Measurements from ENCODE around the gene ZNF337. TPM values are rescaled to one million over a fixed set of nuclear protein-coding genes. Genes with fewer than 3 reads are reported as not detected.

Gene ZNF337
- 12.5 TPM for polyA plus RNA-seq (2013, experiment 1 of 2)
- polyA plus RNA-seq (2013, experiment 2 of 2), result 11.3 TPM

DNA sequence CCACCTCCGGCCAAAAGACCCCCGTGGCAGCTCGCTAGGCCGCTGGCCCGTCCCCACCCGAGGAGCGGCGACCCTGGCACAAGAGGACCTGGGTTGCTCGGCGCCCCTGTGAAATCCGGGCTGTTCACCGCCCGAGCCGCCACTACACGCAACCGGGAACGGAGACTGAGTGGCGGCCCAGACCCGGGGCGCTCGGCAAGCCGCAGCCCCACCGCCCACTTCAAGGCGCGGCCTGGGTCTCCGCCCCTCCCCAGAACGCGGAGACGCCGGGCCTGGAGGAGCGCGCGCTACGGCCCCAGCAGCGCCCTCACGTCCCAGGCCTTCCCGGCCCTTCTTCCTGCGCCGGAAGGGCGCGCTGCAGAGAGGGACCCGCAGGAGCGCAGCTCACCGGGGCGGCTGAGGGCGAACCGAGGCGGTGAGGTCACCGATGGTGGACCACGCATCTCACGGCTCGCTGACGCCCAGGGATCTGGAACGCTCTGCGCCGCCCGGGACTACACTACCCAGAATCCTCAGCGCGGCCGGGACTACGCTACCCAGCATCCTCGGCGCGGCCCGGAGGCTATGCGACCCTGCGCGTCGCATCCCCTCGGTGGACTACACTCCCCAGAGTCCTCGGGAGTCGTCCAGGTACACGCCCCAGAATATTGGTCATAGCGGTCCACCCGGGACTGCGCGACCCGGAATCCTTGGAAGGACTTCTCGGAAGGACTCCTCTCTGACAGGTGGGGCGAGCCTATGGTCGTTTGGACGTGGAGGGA is at the start of gene ZNF337:
Gene ZNF337 (minus strand): TSS at position 483 of the 761 bp plus-strand sequence. CDS start 10,436 bp downstream, outside the sequence.
- Histone ChIP-seq H3K27ac (ENCODE audit: low read depth, low read length, severe bottlenecking) (peak within 1 kb of the TSS; percentile 96), H3K4me3 (ENCODE audit: extremely low read depth, insufficient read depth, low read length, poor library complexity, severe bottlenecking) (peak within 1 kb of the TSS; percentile 86)
- 0% methylated on average over 44 to 72 of the region's 82 CpGs for WGBS, 2 experiments (ENCODE audit: insufficient coverage in 2 of 2)

DNA sequence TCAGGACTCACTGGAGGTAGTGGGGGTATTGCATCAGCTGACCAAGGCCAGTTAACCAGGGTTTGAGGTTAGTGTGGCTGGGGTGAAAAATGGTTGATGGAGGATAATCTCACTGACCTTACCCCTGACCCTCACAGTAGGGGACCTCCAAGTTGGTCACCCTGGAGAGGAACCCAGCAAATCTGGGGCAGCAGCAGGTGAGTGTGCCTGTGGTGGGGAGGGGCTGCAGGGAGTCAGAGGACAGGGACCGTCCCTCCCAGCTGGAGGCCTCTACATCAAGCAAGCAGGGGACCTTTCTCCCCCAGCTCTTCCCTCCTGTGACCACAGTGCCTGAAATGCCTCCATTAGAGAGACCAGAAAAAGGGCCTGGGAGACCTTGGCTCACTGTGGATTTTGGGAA is 49.1 kb upstream of the ZNF337 start:
- H3K27ac ChIP-seq (ENCODE audit: low read depth, low read length, severe bottlenecking), result no peak overlapping the region
- no CpG with 5 or more reads among the region's 1 CpG for WGBS, 2 experiments (ENCODE audit: insufficient coverage in 2 of 2)
- H3K9me3 ChIP-seq (ENCODE audit: control insufficient read depth, low read length), result no peaks in the 10 kb centered on the region
- no peaks in the 10 kb centered on the region for H3K4me1 ChIP-seq (ENCODE audit: control insufficient read depth, insufficient read depth, low read length, poor library complexity, severe bottlenecking)
- H3K4me3 ChIP-seq (ENCODE audit: extremely low read depth, insufficient read depth, low read length, poor library complexity, severe bottlenecking), result no peak overlapping the region
- no peaks in the 10 kb centered on the region for H3K36me3 ChIP-seq (ENCODE audit: control insufficient read depth, insufficient read depth, low read length)

More for the DNA sequence above, at the start of gene ZNF337:
- no peaks in the 10 kb centered on the region for H3K4me1 ChIP-seq (ENCODE audit: control insufficient read depth, insufficient read depth, low read length, poor library complexity, severe bottlenecking)
- peaks cover 28% of the 10 kb centered on the region for H3K36me3 ChIP-seq (ENCODE audit: control insufficient read depth, insufficient read depth, low read length)
- H3K9me3 ChIP-seq (ENCODE audit: control insufficient read depth, low read length), result no peaks in the 10 kb centered on the region

DNA sequence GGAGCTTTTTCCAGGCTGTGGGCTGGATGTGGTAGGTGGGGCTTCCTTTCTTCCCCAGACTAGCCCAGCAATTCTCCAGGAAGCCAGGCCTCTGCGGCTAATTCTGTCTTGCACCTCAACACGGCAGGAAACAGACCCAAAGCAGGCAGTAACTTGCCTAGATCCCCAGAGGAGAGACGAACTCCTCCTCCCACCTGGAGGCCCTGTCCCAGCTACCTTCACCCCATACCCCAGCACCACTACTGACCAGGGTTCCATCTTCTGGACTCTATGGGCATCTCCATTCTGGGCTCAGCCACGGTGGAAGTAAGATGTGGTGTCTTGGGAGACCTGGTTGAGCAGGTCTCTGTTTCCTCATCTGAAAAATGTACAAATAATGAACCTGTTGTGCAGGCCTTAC is 48.4 kb upstream of the ZNF337 start:
- Histone ChIP-seq H3K4me1 (ENCODE audit: control insufficient read depth, insufficient read depth, low read length, poor library complexity, severe bottlenecking) (no peaks in the 10 kb centered on the region), H3K4me3 (ENCODE audit: extremely low read depth, insufficient read depth, low read length, poor library complexity, severe bottlenecking) (no peak overlapping the region), H3K9me3 (ENCODE audit: control insufficient read depth, low read length) (no peaks in the 10 kb centered on the region), H3K27ac (ENCODE audit: low read depth, low read length, severe bottlenecking) (no peak overlapping the region), H3K36me3 (ENCODE audit: control insufficient read depth, insufficient read depth, low read length) (no peaks in the 10 kb centered on the region)
- WGBS, 2 experiments (ENCODE audit: insufficient coverage in 2 of 2), result 65% methylated on average over 2 of the region's 4 CpGs; no CpG with 5 or more reads in 1 of the 2 experiments

DNA sequence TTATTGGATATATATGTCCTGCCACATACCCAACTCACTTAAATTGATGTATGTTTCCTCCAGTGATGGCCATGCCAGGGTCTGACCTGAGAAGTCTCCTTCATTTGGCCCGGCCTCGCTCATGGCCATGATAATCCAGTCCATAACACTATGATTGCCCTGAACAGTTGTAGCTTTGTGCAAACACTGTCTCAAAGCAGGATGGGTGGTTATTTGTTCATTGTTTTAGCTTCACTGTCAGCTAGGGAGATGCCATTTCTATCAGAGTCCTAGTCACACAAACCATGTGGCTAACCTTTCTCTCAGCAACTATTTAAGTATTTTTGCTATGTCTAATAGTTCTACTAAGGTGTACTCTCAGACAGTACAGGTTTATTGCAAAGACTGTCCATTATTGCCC is 47.6 kb upstream of the ZNF337 start:
- no peaks in the 10 kb centered on the region for H3K9me3 ChIP-seq (ENCODE audit: control insufficient read depth, low read length)
- no peaks in the 10 kb centered on the region for H3K4me1 ChIP-seq (ENCODE audit: control insufficient read depth, insufficient read depth, low read length, poor library complexity, severe bottlenecking)
- WGBS, 2 experiments (ENCODE audit: insufficient coverage in 2 of 2), result 83 to 100% methylated on average over 1 to 2 of the region's 2 CpGs
- H3K27ac ChIP-seq (ENCODE audit: low read depth, low read length, severe bottlenecking), result no peak overlapping the region
- no peaks in the 10 kb centered on the region for H3K36me3 ChIP-seq (ENCODE audit: control insufficient read depth, insufficient read depth, low read length)
- H3K4me3 ChIP-seq (ENCODE audit: extremely low read depth, insufficient read depth, low read length, poor library complexity, severe bottlenecking), result no peak overlapping the region

DNA sequence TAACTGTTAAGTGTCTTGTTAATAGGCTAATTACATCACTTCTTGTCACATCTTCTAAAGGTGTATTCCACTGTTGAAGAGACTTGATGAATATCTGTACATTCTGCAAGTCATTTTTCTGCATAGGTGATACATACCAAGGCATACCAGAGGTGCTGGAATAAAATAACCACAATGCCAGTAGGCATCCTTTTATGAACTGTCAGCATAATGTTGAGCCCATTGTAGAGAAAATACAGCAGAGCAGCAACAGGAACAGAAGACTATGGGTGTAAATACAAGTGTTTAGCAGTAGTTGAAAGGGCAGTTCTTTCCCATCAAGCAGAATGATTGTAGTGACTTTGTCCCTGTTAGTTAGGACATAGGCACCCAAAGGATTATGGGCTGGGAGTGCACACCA is 44.4 kb upstream of the ZNF337 start:
- no peak overlapping the region for H3K4me3 ChIP-seq (ENCODE audit: extremely low read depth, insufficient read depth, low read length, poor library complexity, severe bottlenecking)
- H3K4me1 ChIP-seq (ENCODE audit: control insufficient read depth, insufficient read depth, low read length, poor library complexity, severe bottlenecking), result no peaks in the 10 kb centered on the region
- H3K9me3 ChIP-seq (ENCODE audit: control insufficient read depth, low read length), result no peaks in the 10 kb centered on the region
- H3K36me3 ChIP-seq (ENCODE audit: control insufficient read depth, insufficient read depth, low read length), result no peaks in the 10 kb centered on the region
- H3K27ac ChIP-seq (ENCODE audit: low read depth, low read length, severe bottlenecking), result no peak overlapping the region

DNA sequence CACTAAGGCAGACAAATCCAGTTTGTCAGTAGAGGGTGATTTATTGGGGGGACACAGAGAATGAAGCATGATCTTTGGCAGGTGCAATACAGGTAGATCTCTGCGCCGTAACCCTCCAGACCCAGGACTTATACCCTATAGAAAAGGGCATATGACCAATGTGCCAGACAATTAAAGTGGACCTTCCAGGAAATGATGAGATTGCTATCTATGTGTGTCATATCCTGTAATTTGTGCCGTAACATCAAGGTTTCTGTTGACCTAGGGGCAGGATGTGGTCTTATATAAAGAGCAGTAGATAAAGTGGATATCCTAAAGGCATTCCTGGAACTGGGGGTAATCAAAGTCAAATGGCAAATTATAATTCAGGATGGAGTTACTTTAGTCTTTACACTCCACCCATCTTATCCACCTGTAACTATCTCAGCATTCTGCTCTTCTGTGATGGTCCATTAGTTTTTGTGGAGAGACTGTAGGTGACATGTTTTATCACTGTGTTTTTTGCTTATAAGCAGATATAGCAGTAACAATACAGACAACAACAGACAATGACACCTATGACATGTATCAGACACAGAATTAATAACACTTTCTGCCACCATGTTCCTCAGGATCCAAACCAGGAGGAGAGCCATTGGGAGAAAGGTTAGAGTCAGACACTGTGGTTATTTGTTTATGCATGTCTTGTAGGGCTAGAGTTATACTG is 43.1 kb upstream of the ZNF337 start:
- Histone ChIP-seq H3K27ac (ENCODE audit: low read depth, low read length, severe bottlenecking) (no peak overlapping the region), H3K9me3 (ENCODE audit: control insufficient read depth, low read length) (no peaks in the 10 kb centered on the region), H3K4me3 (ENCODE audit: extremely low read depth, insufficient read depth, low read length, poor library complexity, severe bottlenecking) (no peak overlapping the region), H3K4me1 (ENCODE audit: control insufficient read depth, insufficient read depth, low read length, poor library complexity, severe bottlenecking) (no peaks in the 10 kb centered on the region), H3K36me3 (ENCODE audit: control insufficient read depth, insufficient read depth, low read length) (no peaks in the 10 kb centered on the region)
- 88 to 93% methylated on average over 1 to 3 of the region's 3 CpGs for WGBS, 2 experiments (ENCODE audit: insufficient coverage in 2 of 2)

DNA sequence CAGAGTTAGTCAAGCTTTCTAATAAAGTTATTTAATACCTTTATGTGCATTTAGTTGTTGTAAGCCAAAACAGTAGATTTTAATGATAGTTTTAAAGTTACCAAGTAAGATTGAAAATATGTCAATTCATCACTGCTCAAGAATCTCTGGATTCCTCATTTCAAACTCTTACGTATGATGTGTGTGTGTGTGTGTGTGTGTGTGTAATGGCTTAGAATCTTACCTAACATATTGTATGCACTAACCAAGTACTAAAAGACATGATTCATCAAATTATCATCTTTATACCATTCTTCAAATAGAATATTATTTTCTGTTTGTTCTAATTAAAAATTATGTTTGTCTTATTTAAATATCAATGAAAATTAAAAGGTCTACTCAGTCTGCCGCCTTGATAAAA is 41.5 kb upstream of the ZNF337 start:
- Histone ChIP-seq H3K36me3 (ENCODE audit: control insufficient read depth, insufficient read depth, low read length) (no peaks in the 10 kb centered on the region), H3K4me1 (ENCODE audit: control insufficient read depth, insufficient read depth, low read length, poor library complexity, severe bottlenecking) (no peaks in the 10 kb centered on the region), H3K27ac (ENCODE audit: low read depth, low read length, severe bottlenecking) (no peak overlapping the region), H3K4me3 (ENCODE audit: extremely low read depth, insufficient read depth, low read length, poor library complexity, severe bottlenecking) (no peak overlapping the region), H3K9me3 (ENCODE audit: control insufficient read depth, low read length) (no peaks in the 10 kb centered on the region)
- no CpG with 5 or more reads among the region's 2 CpGs for WGBS, 2 experiments (ENCODE audit: insufficient coverage in 2 of 2)

DNA sequence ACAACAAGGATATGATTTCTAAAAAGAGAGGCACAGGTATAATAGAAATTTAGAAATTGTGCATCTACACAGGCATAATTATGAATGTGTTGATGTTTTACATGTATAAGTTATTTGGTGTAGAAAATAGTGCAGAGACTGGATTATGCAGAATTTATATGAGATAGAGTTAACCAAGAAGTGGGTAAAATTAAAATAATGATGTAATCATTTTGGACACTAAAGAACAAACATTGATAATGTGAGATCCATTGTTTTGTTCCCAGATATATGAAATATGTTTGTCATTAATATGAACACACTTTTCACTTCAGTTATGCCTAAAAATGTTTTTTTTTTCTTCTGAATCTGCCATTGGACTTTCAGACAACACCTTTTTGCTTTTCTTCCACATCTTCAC is 37.2 kb upstream of the ZNF337 start:
- Histone ChIP-seq H3K36me3 (ENCODE audit: control insufficient read depth, insufficient read depth, low read length) (no peaks in the 10 kb centered on the region), H3K9me3 (ENCODE audit: control insufficient read depth, low read length) (no peaks in the 10 kb centered on the region), H3K4me1 (ENCODE audit: control insufficient read depth, insufficient read depth, low read length, poor library complexity, severe bottlenecking) (no peaks in the 10 kb centered on the region), H3K4me3 (ENCODE audit: extremely low read depth, insufficient read depth, low read length, poor library complexity, severe bottlenecking) (no peak overlapping the region), H3K27ac (ENCODE audit: low read depth, low read length, severe bottlenecking) (no peak overlapping the region)

DNA sequence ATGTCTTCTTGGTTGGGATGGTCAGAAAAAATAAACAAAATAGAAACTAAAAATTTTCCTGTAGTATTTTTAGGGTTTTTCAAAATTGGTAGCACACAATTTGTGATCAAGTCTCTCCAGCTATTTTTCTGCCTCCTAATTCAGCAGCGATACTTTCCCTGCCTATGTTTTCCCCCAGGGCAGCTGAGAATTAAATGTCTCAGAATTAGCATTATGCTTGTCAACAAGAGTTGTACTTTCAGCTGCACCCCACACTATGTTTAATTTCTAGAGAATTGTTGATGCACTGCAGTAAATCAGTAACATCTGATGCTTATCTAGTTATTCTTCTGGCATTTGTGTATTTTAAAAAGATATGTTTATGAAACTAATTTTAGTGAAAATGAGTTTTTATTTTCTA is 34.2 kb upstream of the ZNF337 start:
- 89% methylated on average over 1 of the region's 1 CpG; no CpG with 5 or more reads in 1 of the 2 experiments for WGBS, 2 experiments (ENCODE audit: insufficient coverage in 2 of 2)
- peaks cover 12% of the 10 kb centered on the region for H3K9me3 ChIP-seq (ENCODE audit: control insufficient read depth, low read length)
- no peaks in the 10 kb centered on the region for H3K4me1 ChIP-seq (ENCODE audit: control insufficient read depth, insufficient read depth, low read length, poor library complexity, severe bottlenecking)
- H3K36me3 ChIP-seq (ENCODE audit: control insufficient read depth, insufficient read depth, low read length), result no peaks in the 10 kb centered on the region
- H3K27ac ChIP-seq (ENCODE audit: low read depth, low read length, severe bottlenecking), result no peak overlapping the region
- H3K4me3 ChIP-seq (ENCODE audit: extremely low read depth, insufficient read depth, low read length, poor library complexity, severe bottlenecking), result no peak overlapping the region

DNA sequence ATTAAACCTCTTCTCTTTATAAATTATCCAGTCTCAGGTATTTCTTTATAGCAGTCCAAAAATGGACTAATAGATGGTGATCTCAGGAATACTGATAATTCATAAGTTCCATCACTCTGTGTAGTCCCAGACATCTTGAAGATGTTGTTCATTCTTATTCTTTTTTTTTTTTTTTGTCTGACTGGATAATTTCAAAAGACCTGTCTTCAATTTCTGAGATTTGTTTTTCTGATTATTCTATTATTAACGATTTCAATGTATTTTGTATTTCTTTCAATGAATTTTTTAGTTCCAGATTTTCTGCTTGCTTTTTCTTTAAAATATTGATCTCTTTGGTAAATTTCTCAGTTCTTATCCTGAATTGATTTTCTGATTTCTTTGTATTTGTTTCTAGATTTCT is 29.7 kb upstream of the ZNF337 start:
- no peak overlapping the region for H3K27ac ChIP-seq (ENCODE audit: low read depth, low read length, severe bottlenecking)
- H3K4me3 ChIP-seq (ENCODE audit: extremely low read depth, insufficient read depth, low read length, poor library complexity, severe bottlenecking), result no peak overlapping the region
- no peaks in the 10 kb centered on the region for H3K36me3 ChIP-seq (ENCODE audit: control insufficient read depth, insufficient read depth, low read length)
- WGBS, 2 experiments (ENCODE audit: insufficient coverage in 2 of 2), result no CpG with 5 or more reads among the region's 1 CpG
- H3K9me3 ChIP-seq (ENCODE audit: control insufficient read depth, low read length), result peaks cover 13% of the 10 kb centered on the region
- H3K4me1 ChIP-seq (ENCODE audit: control insufficient read depth, insufficient read depth, low read length, poor library complexity, severe bottlenecking), result no peaks in the 10 kb centered on the region

DNA sequence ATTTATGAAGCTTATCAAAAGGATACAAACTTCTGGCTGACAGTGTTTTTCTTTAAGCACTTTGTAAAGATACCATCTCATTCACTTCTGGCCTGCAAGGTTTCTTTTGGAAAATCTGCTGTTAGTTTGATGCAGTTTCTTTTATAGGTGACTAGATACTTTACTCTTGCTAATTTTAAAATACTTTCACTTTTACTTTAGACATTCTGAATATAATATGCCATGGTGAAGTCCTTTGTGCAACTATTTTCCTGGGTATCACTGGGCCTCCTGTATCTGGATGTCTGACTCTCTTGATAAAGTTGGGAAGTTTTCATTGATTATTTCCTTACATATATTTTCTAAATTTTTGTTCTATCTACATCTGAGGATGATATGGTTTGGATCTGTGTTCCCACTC is 29.0 kb upstream of the ZNF337 start:
- Histone ChIP-seq H3K4me3 (ENCODE audit: extremely low read depth, insufficient read depth, low read length, poor library complexity, severe bottlenecking) (no peak overlapping the region), H3K36me3 (ENCODE audit: control insufficient read depth, insufficient read depth, low read length) (no peaks in the 10 kb centered on the region), H3K9me3 (ENCODE audit: control insufficient read depth, low read length) (peaks cover 13% of the 10 kb centered on the region), H3K27ac (ENCODE audit: low read depth, low read length, severe bottlenecking) (no peak overlapping the region), H3K4me1 (ENCODE audit: control insufficient read depth, insufficient read depth, low read length, poor library complexity, severe bottlenecking) (no peaks in the 10 kb centered on the region)

All from mesodermal cell (in vitro differentiated cells).